PC-9 (cell line): ENCODE measurements around the gene GSDME. TPM values are rescaled to one million over a fixed set of nuclear protein-coding genes. Genes with fewer than 3 reads are reported as not detected.
"Not testable (repeated sequence)": the region's sequence is repeated elsewhere in the genome, so short reads cannot be mapped to it uniquely, and the experiment has no call there.

Experiments
- BruUV-seq: library from RNA; stranded (reverse); fragments of 400-500 nt; replicated peaks from 2 replicates; lab custom pipeline; 2021; lab: Mats Ljungman, UMichigan
- CTCF ChIA-PET: fragments of 300-600 bp; sonication (Branson Sonifier 250); formaldehyde crosslinking; loops from one replicate; lab custom pipeline; 2022; ENCODE audit warnings: antibody characterized with exemption; lab: Charles Lee
- POLR2A ChIA-PET: fragments of 300-600 bp; sonication (Branson Sonifier 250); formaldehyde crosslinking; loops from one replicate; lab custom pipeline; 2022; ENCODE audit warnings: antibody characterized with exemption; ENCODE audit not compliant: unreplicated experiment; lab: Charles Lee
- DNase-seq, 2 experiments: peaks; one replicate each; pipeline versions ENCODE4 v3.0.0 to v3.0.0-alpha.2; 2015 to 2022; ENCODE audit warnings: mixed read lengths in 1 of 2
- H2AFZ ChIP-seq: fragments of 200-600 bp; sonication (generic); 2 replicates; pipeline ENCODE4 v1.8.1; 2017; ENCODE audit warnings: antibody characterized with exemption
- H3F3A ChIP-seq: fragments of 200-600 bp; sonication (generic); 2 replicates; pipeline ENCODE4 v1.8.1; 2017; ENCODE audit warnings: antibody characterized with exemption, mild to moderate bottlenecking, low read depth; ENCODE audit not compliant: insufficient read depth
- H3K27ac ChIP-seq: fragments of 200-600 bp; sonication (generic); 2 replicates; pipeline ENCODE4 v1.6.1; 2016; ENCODE audit warnings: mixed run types
- H3K27me3 ChIP-seq: fragments of 200-600 bp; sonication (generic); 2 replicates; pipeline ENCODE4 v1.6.1; 2016; ENCODE audit warnings: low read depth, mixed run types; ENCODE audit not compliant: insufficient read depth
- H3K36me3 ChIP-seq: fragments of 200-600 bp; sonication (generic); 2 replicates; pipeline ENCODE4 v1.6.1; 2016; ENCODE audit warnings: low read depth, mixed run types
- H3K4me1 ChIP-seq: fragments of 200-600 bp; sonication (generic); replicated peaks from 2 replicates; pipeline ENCODE4 v1.6.1; 2016; ENCODE audit warnings: mixed run types; ENCODE audit not compliant: insufficient read depth
- H3K4me2 ChIP-seq: fragments of 200-600 bp; sonication (generic); 2 replicates; pipeline ENCODE4 v1.6.1; 2017; ENCODE audit warnings: mixed run types
- H3K4me3 ChIP-seq: fragments of 200-600 bp; sonication (generic); 2 replicates; pipeline ENCODE4 v1.6.1; 2016; ENCODE audit warnings: mixed run types
- H3K79me2 ChIP-seq: fragments of 200-600 bp; sonication (generic); 2 replicates; pipeline ENCODE4 v1.6.1; 2017; ENCODE audit warnings: low read depth, mixed run types
- H3K9me2 ChIP-seq: fragments of 200-600 bp; sonication (generic); 2 replicates; pipeline ENCODE4 v1.8.1; 2017; ENCODE audit warnings: mild to moderate bottlenecking; ENCODE audit not compliant: insufficient read depth
- H3K9me3 ChIP-seq: fragments of 200-600 bp; sonication (generic); 2 replicates; pipeline ENCODE4 v1.8.1; 2016; ENCODE audit warnings: low read depth; ENCODE audit not compliant: insufficient read depth
- H4K20me1 ChIP-seq: fragments of 200-600 bp; sonication (generic); 2 replicates; pipeline ENCODE4 v1.8.1; 2017; ENCODE audit not compliant: insufficient read depth
- EZH2 ChIP-seq: fragments of 200-600 bp; sonication (generic); IDR thresholded peaks from 2 replicates; pipeline ENCODE4 v1.8.0; 2017; ENCODE audit warnings: antibody characterized with exemption, low read depth
- intact Hi-C: fragments of 100-400 bp; cut with micrococcal nuclease; formaldehyde crosslinking; loops from one replicate; pipeline ENCODE4 v1.10.0; 2022; ENCODE audit not compliant: unreplicated experiment
- total RNA-seq: library from RNA; stranded (reverse); gene quantifications from 2 replicates; pipeline ENCODE4 v1.2.3, GENCODE V29; 2021
- TF ChIP-seq, protein P1 (sequence below): fragments of 200-600 bp; sonication (generic); conservative IDR thresholded peaks from 2 replicates; pipeline ENCODE4 v1.6.1; 2017; ENCODE audit warnings: mixed run types, antibody characterized with exemption, mild to moderate bottlenecking, moderate library complexity

Gene GSDME
- total RNA-seq, 1 experiment from 2014 or later = 11.5 TPM

DNA sequence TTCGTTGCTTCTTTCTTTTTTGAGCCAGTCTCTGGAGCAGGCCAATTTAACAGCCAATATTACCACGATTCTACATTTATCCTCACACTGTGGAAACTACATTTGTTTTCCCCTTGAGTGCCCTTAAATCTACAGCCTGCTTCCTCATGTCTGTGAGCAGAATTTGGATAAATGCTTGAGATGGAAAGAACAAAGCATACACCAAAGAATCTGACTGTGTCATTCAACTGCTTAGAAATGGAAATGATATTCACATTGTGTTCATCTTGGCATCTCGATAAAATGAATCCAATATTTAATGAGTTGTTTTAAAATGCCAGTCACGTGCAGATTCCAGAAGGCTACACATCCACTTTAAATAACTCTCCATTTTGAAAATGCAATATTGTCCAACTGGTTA is 41.0 kb upstream of the GSDME start:
- CTCF ChIA-PET = no interaction called here

GRCh38 chr7:24797270-24797669 is 40.0 kb upstream of the GSDME start:
- Histone ChIP-seq H3K4me2 (no peak overlapping the region), H4K20me1 (no peaks in the 10 kb centered on the region), H3K27ac (no peak overlapping the region), H3K36me3 (no peaks in the 10 kb centered on the region; the same call in 1 of the 2 replicates), H3K9me2 (no peaks in the 10 kb centered on the region), H3K27me3 (no peaks in the 10 kb centered on the region), H2AFZ (no peak overlapping the region), H3K4me1 (no peaks in the 10 kb centered on the region), H3K4me3 (no peak overlapping the region), H3K9me3 (no peaks in the 10 kb centered on the region), H3K79me2 (no peaks in the 10 kb centered on the region), H3F3A (no peaks in the 10 kb centered on the region)
- no TSS peak for BruUV-seq
- TF ChIP-seq EZH2 = no peak
- TF ChIP-seq, protein P1, sequence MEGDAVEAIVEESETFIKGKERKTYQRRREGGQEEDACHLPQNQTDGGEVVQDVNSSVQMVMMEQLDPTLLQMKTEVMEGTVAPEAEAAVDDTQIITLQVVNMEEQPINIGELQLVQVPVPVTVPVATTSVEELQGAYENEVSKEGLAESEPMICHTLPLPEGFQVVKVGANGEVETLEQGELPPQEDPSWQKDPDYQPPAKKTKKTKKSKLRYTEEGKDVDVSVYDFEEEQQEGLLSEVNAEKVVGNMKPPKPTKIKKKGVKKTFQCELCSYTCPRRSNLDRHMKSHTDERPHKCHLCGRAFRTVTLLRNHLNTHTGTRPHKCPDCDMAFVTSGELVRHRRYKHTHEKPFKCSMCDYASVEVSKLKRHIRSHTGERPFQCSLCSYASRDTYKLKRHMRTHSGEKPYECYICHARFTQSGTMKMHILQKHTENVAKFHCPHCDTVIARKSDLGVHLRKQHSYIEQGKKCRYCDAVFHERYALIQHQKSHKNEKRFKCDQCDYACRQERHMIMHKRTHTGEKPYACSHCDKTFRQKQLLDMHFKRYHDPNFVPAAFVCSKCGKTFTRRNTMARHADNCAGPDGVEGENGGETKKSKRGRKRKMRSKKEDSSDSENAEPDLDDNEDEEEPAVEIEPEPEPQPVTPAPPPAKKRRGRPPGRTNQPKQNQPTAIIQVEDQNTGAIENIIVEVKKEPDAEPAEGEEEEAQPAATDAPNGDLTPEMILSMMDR = no peak
- ChIA-PET POLR2A (no interaction called here), CTCF (no interaction called here)
- DNase-seq = no peak
- intact Hi-C loops = no loop called here

More for the DNA sequence above, 41.0 kb upstream of the GSDME start:
- Histone ChIP-seq H3K79me2 (no peaks in the 10 kb centered on the region), H3K4me2 (no peak overlapping the region), H3K9me3 (no peaks in the 10 kb centered on the region), H3K4me3 (no peak overlapping the region), H3K27me3 (no peaks in the 10 kb centered on the region), H2AFZ (no peak overlapping the region), H3K4me1 (no peaks in the 10 kb centered on the region), H3F3A (no peaks in the 10 kb centered on the region), H4K20me1 (no peaks in the 10 kb centered on the region), H3K36me3 (peaks cover 6% of the 10 kb centered on the region; the same call in 1 of the 2 replicates), H3K9me2 (no peaks in the 10 kb centered on the region), H3K27ac (no peak overlapping the region)
- DNase-seq = no peak
- TF ChIP-seq, protein P1 = no peak
- no peak for TF ChIP-seq EZH2
- POLR2A ChIA-PET = no interaction called here
- no TSS peak for BruUV-seq
- intact Hi-C loops = no loop called here

- DNase-seq = no peak
- H3K4me2 ChIP-seq = no peak overlapping the region
- BruUV-seq = no TSS peak
- TF ChIP-seq, protein P1 = no peak
- TF ChIP-seq EZH2 = no peak
- no peak overlapping the region for H2AFZ ChIP-seq
- H3K27me3 ChIP-seq = no peaks in the 10 kb centered on the region
- H3K36me3 ChIP-seq = no peaks in the 10 kb centered on the region; the same call in 1 of the 2 replicates
- H3F3A ChIP-seq = no peaks in the 10 kb centered on the region
- ChIA-PET CTCF (no interaction called here), POLR2A (no interaction called here)
- no peaks in the 10 kb centered on the region for H3K9me3 ChIP-seq
- H3K27ac ChIP-seq = no peak overlapping the region
- no peaks in the 10 kb centered on the region for H3K79me2 ChIP-seq
- intact Hi-C loops = no loop called here
- no peaks in the 10 kb centered on the region for H3K4me1 ChIP-seq
- H3K9me2 ChIP-seq = no peaks in the 10 kb centered on the region
- H3K4me3 ChIP-seq = no peak overlapping the region
- no peaks in the 10 kb centered on the region for H4K20me1 ChIP-seq
These were observed 38.1 kb upstream of the GSDME start for GRCh38 chr7:24795407-24795767.

- H3K4me2 ChIP-seq, H4K20me1 ChIP-seq, CTCF ChIA-PET, H2AFZ ChIP-seq, H3K36me3 ChIP-seq, BruUV-seq, H3F3A ChIP-seq, H3K27ac ChIP-seq, H3K9me2 ChIP-seq, intact Hi-C loops, POLR2A ChIA-PET, H3K4me1 ChIP-seq, DNase-seq, H3K9me3 ChIP-seq, H3K79me2 ChIP-seq, H3K27me3 ChIP-seq, H3K4me3 ChIP-seq: not testable (repeated sequence)
These were observed 37.6 kb upstream of the GSDME start for GRCh38 chr7:24794751-24795406.
